Measurements from ENCODE around the gene RNF227.

The RNF227 gene

DNA sequence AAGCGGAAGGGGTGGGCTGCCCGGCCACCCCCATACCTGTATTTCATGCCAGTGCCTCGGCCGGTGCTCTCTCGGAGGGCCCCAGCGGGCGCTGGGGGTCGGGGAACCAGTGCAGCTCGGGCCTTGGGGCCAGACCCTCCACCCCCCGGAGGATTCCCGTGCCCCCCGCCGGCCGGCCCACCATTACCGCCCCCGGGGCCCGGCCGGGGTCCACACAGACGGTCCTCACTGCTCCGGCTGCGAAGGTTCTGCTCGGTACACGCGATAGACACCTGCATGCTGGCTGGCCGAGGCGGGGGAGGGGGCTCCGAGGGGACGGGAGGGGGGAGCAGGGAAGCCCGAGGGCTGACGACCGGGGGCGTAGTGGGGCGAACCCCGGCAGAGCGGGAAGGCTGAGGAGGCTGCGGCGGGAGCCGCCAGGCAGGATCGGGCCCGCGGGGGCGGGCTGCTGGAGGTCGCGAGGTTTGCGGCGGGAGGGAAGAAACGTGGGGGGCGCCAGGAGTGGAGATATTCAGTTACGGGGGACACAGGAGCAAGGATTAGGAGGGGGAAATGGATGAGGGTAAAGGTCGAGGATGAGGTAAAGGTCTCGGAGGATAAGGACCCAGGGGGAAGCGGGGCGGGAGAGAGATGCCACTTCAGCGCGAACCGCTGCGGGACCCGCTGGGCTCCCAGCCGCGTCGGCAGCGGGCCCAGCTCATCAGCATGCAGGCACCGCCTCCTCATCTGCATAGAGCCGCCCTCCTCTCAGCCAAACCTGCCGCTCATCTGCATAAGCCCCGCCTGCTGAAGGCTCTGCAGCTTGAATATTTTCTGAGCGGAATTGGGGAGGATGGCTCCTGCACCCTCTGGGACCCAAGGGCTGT, 13.3 kb upstream of the RNF227 start, which contains the start of gene KCNAB3:
KCNAB3 (minus strand) TSS at position 699 of the 866 bp plus-strand sequence; CDS start at position 278, 421 bp downstream.
- peak; percentile 61 for DNase-seq

DNA sequence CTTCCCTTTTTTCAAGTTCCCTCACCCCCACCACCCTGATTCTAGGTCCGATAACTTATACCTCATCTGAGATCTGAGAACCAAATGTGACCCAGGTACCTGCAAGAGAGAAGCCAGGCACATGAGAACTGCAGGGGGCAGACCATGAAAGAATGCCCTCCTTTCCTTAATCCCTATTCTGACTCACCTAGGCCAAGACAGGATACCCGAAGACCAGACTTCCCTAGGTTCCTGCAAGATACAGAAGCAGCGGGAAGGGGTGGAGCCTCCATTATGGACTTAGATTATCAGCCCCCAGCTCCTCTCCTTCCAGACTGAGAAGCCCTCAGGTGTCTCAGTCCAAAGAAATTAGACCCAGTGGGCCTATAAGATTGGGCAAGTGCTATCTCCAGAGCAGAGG, 11.5 kb upstream of the RNF227 start:
- DNase-seq = no peak

DNA sequence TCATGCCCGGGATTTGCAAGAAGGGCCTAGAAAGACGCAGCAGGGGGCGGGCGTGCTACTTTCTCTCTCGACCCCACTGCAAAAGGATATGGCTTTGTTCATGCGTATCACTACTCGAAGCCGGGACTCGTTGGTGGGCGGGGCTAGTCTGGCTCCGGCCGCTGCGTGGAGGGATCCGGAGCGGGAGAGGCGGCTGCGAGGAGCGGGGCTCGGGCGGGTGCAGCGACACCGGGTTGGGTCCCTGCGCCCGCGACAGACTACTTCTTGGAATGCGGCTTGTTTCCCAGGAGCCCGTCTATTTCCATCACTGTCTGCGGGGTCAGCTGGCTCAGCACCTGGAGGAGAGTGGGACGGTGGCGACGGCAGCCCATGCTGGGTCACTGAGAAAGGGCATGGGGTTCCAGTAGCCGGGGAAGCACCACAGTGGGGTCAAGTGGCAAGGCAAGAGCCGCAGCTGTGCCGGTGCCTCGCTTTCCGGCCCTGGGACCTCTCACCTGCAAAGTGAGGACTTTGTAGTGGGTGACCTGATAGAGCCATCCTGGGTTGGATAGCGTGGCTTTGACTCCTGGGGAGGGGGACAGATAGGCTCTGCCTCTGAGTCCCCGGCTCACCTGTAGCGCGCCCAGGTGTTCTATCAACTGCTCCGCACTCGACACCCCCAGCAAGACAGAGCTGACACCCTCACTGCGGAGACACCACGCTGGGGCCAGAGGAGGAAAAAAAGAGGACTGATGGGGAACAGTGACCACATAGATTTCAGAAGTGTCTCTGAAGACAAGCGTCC, 6.9 kb upstream of the RNF227 start:
- peak; percentile 84 for DNase-seq

DNA sequence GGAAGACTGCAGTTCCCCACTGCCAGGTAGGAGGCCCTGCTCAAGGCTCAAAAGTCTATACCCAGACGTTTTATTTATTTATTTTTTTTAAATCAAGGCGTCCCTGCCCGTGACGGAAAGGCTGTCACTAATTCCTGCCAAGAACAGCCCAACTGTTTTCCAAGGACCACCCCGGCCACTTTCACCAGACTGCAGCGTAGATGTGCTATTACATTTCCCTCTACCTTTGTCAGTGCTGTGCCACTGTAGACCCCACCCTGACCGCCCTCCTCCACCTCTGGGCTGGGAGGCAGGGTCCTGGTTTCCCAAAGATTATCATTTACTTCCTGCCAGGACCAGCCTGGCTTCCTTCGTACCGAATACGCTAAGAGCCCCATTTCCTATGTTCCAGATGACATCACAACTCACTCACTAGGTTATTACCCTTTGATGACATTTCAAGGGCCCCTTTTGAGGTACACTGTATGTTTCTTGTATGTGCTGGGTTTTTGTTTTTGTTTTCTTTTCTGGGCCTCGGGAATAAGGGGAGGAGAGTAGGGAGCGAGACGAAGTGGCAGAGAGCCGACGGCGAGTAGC, 6.3 kb upstream of the RNF227 start:
- DNase-seq = peak; percentile 31

DNA sequence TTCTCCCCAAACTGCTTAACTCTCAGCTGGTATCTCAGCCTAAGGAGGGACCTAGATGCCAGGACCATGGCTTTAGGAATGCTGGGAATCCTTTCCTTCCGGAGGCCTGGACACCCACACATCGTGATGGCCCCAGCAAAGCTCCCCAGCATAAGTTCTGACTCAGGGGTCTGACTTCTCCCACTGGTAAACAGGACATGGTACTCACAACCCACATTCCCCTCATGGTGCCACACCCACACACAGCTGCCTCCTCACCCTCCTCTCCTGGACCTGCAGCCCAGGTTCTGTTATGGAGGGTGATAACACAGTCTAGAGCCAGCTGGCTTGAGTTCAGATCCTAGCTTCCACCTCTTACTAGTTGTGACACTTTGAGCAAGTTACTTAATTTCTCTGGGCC, 719 bp upstream of the RNF227 start:
- no peak for DNase-seq

DNA sequence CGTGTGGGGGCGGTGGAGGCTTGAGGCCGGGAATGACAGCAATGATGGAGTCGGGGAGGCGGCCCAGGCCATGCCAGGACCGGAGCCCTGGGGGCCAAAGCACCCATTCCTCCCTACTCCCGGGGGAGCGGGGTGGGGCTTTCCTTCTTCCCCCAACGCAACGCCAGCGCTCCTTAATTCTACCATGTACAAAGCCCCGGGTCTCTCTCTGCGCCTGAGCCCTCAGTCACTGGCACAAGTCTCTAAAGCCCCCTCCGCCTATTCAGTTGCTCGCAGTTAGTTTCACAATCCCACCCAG, 245 bp upstream of the RNF227 start:
- no peak for DNase-seq

DNA sequence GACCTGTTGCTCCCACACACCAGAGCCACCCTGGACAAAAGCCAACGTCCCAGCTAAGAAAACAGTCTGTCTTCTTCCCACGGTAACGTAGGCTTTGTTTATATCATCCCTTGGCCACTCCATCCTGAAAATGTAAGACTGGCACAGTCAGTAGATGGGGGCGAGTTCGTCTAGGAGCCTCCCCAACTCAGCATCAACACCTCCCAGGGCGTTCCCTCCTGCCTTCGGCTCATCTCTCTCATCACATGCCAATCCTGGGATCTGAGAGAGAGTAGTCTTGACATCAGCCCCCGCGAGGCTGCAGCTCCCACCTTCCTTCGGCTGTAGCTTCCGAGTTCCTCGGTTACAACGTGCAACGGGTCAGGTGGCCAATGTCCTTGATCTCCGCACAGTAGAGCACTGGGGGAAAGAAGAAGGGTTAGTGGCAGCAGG, 894 bp downstream of the RNF227 start:
- DNase-seq = no peak

DNA sequence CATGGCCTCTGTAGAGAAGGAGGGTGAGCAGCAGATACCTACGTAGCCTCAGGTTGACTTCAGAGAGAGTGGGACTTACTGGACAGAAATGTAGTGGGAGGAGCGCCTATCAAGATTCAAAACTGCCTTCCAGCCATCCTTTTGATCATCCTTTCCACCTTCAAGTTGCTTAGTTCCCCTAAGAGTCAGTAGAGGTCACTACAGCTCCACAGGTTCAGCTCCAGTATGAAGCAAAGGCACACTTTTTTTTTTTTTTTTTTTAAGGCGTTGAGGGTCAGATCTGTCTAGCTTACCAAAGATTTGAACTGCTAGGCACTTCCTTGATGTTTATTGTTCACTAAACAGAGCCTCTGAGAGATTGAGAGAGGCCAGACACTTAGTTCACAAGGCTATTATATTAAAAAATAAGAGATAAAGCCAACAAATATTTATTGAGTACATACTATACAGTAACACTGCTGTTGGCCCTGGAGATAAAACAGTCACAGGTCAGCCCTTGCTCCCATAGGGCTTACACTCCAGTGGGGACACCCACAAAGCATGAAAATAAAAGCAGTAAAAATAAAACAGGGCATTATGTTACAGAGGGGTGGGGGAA, 3.1 kb downstream of the RNF227 start:
- no peak for DNase-seq

DNA sequence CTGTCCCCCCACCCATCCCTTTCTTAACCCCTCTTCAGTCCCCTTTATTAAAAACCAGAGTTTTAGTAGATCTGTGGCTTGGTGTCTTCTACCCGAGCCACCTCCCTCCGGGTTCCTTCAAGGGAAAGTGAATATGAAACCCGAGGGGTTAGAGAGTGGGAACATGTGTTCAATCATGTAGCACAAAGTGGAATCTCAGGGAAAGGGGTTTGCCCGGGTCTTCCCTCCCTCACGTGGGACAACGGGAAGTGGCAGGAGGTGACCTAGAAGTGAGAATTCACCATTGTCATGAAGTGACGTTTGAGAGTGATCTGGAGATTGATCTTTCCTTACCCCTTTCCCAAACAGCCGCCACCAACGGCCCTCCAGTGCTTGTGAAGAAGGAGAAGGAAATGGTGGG, 5.0 kb downstream of the RNF227 start:
- no peak for DNase-seq

DNA sequence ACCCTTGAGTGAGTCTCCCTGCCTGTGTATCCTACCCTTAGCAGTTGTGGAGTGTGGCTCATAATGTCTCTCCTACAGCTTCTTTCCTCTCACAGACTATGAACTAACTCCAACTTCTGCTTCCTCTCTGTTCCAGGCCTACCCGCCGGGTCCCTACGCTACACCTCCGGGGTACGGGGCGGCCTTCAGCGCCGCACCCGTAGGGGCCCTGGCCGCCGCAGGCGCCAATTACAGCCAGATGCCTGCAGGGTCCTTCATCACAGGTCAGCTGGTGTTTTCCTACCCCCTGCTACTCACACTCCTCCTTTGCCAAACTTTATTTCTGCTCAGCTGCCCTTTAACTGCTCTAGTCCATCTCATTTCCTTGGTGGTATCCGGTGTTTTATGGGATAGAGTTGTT, 5.4 kb downstream of the RNF227 start:
- no peak for DNase-seq

DNA sequence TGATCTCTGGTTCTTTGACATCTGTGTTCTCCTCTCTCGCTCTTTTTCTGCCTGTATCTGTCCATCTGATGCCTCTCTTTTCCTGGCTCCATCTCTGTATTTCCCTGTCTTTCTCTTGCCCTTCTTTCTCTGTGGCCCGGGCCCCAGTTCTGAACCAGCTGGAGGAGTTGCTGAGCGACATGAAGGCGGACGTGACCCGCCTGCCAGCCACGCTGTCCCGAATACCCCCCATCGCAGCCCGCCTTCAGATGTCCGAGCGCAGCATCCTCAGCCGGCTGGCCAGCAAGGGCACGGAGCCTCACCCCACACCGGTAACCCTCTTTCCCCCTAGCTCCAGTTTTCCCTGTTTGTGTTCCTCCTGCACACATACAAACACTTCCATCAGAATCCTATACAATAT, 5.8 kb downstream of the RNF227 start:
- DNase-seq = no peak

DNA sequence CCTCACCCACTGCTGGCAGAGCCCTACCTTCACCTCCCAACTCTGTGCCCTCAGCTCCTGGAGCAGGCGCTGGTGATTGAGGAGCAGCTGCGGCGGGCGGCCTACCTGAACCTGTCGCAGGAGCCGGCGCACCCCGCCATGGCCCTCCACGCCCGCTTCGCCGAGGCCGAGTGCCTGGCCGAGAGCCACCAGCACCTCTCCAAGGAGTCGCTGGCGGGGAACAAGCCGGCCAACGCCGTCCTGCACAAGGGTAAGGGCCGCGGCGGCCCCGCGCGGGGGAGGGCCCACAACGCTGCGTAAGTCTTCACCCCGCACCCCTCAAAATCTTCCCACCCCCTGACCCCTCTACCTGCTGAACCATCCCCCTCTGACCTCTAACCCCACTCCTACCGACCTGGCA, 7.0 kb downstream of the RNF227 start:
- no peak for DNase-seq

DNA sequence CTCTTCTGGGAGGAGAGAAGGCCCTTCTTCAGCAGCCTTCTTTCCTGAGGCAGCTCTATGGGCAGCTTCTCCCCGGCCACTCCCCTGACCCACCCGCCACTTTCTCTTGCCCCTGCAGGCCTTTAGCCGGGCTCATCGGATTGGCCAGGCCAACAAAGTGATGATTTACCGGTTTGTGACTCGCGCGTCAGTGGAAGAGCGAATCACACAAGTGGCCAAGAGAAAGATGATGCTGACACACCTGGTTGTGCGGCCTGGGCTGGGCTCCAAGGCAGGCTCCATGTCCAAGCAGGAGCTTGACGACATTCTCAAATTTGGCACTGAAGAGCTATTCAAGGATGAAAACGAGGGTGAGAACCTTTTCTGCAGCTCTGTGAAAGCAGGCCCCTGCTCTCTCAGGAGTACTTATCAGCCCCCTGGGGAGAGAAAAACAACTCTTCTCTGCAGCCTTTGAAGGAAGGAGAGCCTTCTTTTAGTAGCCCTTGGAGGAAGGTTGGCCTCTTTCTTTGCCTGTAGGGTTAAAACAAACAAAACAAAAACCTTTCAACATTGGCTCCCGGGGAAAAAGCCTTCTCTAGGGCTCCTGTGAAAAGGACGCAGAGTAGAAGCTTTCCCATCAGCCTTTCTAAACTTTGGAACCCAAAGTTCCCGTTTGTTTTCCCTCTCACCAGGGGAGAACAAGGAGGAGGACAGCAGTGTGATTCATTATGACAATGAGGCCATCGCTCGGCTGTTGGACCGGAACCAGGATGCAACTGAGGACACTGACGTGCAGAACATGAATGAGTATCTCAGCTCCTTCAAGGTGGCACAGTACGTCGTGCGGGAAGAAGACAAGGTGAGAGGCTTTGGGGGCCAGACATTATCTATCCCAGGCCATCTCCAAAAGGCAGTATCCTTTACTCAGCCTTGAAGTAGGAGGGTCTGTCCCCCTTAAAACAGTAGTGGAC, 12.7 kb downstream of the RNF227 start:
- no peak for DNase-seq

DNA sequence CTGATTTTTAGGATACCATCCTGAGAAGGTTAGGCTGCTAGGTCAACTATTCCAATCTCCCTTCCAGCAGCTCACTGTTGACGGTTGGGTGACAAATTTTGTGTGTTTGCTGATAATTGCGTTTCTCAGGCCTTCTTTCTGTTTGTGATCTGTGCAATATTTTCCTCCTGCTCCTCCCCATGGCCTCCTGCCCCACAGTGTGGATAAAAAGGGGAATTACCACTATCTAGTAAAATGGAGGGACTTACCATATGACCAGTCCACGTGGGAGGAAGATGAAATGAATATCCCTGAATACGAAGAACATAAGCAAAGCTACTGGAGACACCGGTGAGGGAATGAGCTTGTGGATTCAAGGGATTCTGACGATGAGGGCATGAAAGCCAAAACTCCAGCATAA, 18.3 kb downstream of the RNF227 start:
- no peak for DNase-seq

DNA sequence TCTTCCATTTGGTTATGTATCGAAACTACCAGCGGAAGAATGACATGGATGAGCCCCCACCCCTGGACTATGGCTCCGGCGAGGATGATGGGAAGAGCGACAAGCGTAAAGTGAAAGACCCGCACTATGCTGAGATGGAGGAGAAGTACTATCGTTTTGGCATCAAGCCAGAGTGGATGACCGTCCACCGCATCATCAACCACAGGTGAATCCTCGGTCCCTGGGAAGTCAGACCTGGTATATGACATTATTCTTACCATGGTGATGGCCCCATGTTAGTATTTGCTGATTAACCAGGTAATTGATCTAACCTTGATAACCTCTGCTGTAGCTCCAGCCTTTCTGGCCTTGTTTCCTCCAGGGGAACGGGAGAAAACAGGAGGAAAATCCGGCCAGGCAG, 19.0 kb downstream of the RNF227 start:
- DNase-seq = no peak

DNA sequence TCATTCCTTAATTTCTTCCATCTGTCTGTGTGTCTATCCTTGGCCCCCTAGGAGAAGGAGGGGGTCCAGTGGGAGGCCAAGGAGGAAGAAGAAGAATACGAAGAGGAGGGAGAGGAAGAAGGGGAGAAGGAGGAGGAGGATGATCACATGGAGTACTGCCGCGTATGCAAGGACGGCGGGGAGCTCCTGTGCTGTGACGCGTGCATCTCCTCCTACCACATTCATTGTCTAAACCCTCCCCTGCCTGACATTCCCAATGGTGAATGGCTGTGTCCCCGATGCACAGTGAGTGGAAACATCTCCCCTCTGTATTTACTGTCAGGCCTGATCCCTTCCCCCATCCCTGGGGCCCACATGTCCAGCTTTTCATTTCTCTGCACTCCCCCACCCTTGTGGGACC, 21.2 kb downstream of the RNF227 start:
- no peak for DNase-seq

DNA sequence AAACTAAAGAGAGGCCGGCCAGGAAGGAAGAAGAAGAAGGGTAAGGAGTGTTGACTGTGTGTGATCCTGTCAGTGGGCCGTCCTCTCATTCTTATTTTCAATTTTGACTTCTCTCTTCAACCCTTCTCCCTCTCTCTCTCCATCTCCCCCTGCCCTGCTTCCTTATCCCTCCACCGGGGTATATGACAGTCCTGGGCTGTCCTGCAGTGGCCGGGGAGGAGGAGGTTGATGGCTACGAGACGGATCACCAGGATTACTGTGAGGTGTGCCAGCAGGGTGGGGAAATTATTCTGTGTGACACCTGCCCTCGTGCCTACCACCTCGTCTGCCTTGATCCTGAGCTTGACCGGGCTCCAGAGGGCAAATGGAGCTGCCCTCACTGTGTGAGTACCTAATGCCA, 21.9 kb downstream of the RNF227 start:
- DNase-seq = no peak

DNA sequence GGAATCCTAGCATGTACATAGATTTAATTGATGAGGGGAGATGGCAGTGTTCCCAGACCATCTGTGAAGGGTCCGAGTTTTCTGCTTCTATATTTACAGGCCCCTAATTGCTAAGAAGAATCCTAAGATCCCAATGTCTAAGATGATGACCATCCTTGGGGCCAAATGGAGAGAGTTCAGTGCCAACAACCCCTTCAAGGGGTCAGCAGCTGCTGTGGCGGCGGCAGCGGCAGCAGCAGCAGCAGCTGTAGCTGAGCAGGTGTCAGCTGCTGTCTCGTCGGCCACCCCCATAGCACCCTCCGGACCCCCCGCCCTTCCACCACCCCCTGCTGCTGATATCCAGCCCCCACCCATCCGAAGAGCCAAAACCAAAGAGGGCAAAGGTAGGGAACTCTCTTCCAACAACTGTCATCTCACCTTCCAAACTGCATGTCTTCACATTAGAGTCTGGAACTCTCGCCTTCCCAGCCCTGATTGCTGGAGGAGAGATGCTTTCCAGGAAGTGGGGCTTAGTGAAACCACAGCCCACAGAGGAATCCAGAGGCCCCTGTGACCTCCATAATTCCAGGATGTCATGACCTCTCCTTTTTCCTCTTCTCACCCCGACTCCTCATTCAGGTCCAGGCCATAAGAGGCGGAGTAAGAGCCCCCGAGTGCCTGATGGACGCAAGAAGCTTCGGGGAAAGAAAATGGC, 22.8 kb downstream of the RNF227 start:
- DNase-seq = no peak

DNA sequence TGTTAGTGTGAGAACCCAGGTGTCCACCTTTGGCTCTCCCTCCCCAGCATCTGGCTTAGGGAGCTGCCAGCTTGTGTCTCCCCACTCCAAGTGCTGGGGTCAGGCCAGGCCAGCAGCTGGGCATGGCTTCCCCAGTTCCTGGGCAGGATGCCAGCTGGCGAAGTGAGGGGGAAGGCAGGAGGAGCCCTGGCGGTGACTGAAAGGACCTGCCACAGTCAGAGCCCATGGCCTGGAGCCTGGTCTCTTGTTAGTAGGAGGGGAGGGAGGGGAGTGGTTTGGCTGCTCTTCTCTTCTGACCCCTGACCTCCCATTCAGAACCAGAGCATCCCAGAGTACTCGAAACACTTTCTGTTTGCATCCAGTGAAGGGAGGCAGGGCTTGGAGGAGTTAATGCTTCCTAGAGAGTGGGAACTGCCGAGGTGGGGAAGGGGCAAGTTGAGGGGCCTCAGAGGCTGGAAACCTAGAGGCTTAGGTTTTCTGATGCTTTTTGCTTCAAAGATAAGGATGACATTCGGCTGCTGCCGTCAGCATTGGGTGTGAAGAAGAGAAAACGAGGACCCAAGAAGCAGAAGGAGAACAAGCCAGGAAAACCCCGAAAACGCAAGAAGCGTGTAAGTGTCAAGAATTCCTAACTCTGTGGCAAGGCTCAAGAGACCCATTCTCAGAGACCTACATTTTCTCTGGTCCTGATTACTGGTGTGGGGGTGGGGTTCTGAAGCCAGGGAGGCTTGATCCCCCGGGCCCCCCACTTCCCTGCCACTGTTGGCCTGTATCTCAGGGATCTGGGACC, 26.7 kb downstream of the RNF227 start:
- peak; percentile 40 for DNase-seq

DNA sequence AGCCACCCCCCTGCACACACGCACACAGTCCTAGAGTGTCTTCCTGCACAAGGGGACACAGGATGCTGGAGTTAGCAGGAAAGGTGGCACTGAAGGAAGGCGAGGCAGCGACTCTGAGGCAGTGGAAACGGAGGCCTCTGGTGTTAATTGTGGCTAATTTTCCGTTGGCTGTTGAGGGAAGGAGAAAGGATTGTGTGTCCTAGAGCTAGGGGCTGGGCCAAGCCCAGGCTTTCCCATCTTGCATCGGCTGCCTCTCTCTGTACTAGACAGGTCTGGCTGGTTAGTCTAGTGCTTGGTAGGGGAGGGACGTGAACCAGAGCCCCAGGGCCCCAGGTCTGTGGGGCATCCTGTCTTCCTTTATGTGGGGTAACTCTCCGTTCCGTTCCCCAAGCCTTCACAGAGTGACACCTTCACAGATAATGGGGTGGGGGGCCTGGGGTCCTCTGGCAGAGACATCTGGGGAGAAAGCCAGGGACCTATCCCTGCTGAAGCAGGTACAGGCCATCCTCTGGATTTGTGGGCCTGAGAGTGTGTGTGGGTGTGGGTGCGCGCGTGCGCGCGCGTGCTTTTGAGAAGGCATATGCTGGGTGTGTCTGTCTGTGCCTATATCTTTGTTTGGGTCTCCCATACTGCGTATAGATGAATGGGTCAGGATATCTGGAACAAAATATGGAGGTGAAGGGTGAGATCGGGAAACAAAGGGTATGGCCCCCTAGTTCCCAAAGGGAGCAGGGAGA, 27.7 kb downstream of the RNF227 start, which contains the start of gene CHD3:
CHD3 (plus strand) TSS at position 606 of the 737 bp plus-strand sequence. CDS start 212 bp downstream, outside the sequence.
- DNase-seq = peak; percentile 58
